HepG2 (cell line): ENCODE data around the gene ZNF607. TPM values are rescaled to one million over a fixed set of nuclear protein-coding genes. Genes with fewer than 3 reads are reported as not detected.

Experiments used
- ESRRA ChIP-seq: sonication (generic); formaldehyde crosslinking; IDR thresholded peaks from 2 replicates; pipeline ENCODE4 v1.5.1; 2020; ENCODE audit warnings: mild to moderate bottlenecking, low read depth, missing genetic modification reagents
- FIP1L1 ChIP-seq: fragments of 200-400 bp; formaldehyde crosslinking; IDR thresholded peaks from 2 replicates; pipeline ENCODE4 v1.6.1; 2018; ENCODE audit warnings: low read depth, mild to moderate bottlenecking, low read length, moderate library complexity, borderline replicate concordance; ENCODE audit not compliant: insufficient read depth
- GATA4 ChIP-seq: sonication (generic); IDR thresholded peaks from 2 replicates; pipeline ENCODE4 v1.6.1; 2016; ENCODE audit warnings: antibody characterized with exemption, low read depth, borderline replicate concordance
- HNRNPL ChIP-seq: fragments of 200-400 bp; formaldehyde crosslinking; IDR thresholded peaks from 2 replicates; pipeline ENCODE4 v1.6.1; 2017; ENCODE audit warnings: mild to moderate bottlenecking, low read depth, low read length
- MAFG ChIP-seq: sonication (generic); formaldehyde crosslinking; IDR thresholded peaks from 2 replicates; pipeline ENCODE4 v1.5.1; 2020; ENCODE audit warnings: mild to moderate bottlenecking, missing genetic modification reagents
- MTA1 ChIP-seq: sonication (generic); formaldehyde crosslinking; IDR thresholded peaks from 2 replicates; pipeline ENCODE4 v1.4.0; 2020; ENCODE audit warnings: missing genetic modification reagents, mild to moderate bottlenecking, borderline replicate concordance
- RAD51 ChIP-seq: fragments of 450-650 bp; IDR thresholded peaks from 2 replicates; pipeline ENCODE4 v1.6.1; 2016; ENCODE audit warnings: borderline replicate concordance
- SIX4 ChIP-seq: sonication (generic); formaldehyde crosslinking; IDR thresholded peaks from 2 replicates; pipeline ENCODE4 v1.4.0; 2020; ENCODE audit warnings: missing genetic modification reagents
- TAF15 ChIP-seq: fragments of 200-400 bp; formaldehyde crosslinking; IDR thresholded peaks from one replicate; pipeline ENCODE4 v1.6.1; 2018; ENCODE audit warnings: mild to moderate bottlenecking, low read depth, low read length; ENCODE audit not compliant: poor library complexity, severe bottlenecking
- THAP11 ChIP-seq: IDR thresholded peaks from 2 replicates; pipeline ENCODE4 v1.6.1; 2016; ENCODE audit warnings: missing biosample characterization, missing genetic modification reagents
- ZFP36L1 ChIP-seq: sonication (generic); formaldehyde crosslinking; IDR thresholded peaks from 2 replicates; pipeline ENCODE4 v1.8.0; 2022; ENCODE audit warnings: mild to moderate bottlenecking, missing genetic modification reagents, moderate library complexity
- ZNF256 ChIP-seq: sonication (generic); formaldehyde crosslinking; conservative IDR thresholded peaks from 2 replicates; pipeline ENCODE4 v1.4.0; 2020; ENCODE audit warnings: missing genetic modification reagents
- ZNF468 ChIP-seq: sonication (generic); formaldehyde crosslinking; IDR thresholded peaks from 2 replicates; pipeline ENCODE4 v1.8.0; 2022; ENCODE audit warnings: mild to moderate bottlenecking, moderate library complexity, missing genetic modification reagents
- ZNF569 ChIP-seq: sonication (generic); formaldehyde crosslinking; IDR thresholded peaks from 2 replicates; pipeline ENCODE4 v1.5.0; 2020; ENCODE audit warnings: mild to moderate bottlenecking, missing genetic modification reagents, moderate library complexity, borderline replicate concordance
- ZNF670 ChIP-seq: sonication (generic); formaldehyde crosslinking; IDR thresholded peaks from 2 replicates; pipeline ENCODE4 v1.8.0; 2022; ENCODE audit warnings: mild to moderate bottlenecking, missing genetic modification reagents, borderline replicate concordance
- ZZZ3 ChIP-seq: sonication (generic); formaldehyde crosslinking; IDR thresholded peaks from 2 replicates; pipeline ENCODE4 v1.4.0; 2020; ENCODE audit warnings: missing genetic modification reagents, mild to moderate bottlenecking, borderline replicate concordance
- polyA plus RNA-seq, 8 experiments: library from polyadenylated mRNA; depleted of rRNA in 3 of 8; stranded (reverse) in 7 of 8; unstranded in 1 of 8; fragments of >200 nt; fragmentation: Illumina TruSeq in 4 of 8; extraction: Trizol in 4 of 8; gene quantifications; 2 replicates each; pipeline versions ENCODE4 v1.2.1 to v1.2.3, GENCODE V29; 2011 to 2016; ENCODE audit warnings: low read depth in 4 of 8, missing spikeins in 1 of 8, mixed read lengths in 1 of 8; ENCODE audit not compliant: insufficient read depth in 1 of 8
- total RNA-seq, 5 experiments: library from RNA; depleted of rRNA; stranded (reverse); fragments of >200 nt; fragmentation: Illumina TruSeq; extraction: Trizol; gene quantifications; 2 replicates each; pipeline ENCODE4 v1.2.3, GENCODE V29; 2016; ENCODE audit warnings: low read depth in 1 of 5
- TF ChIP-seq, protein P1 (sequence below): sonication (generic); formaldehyde crosslinking; IDR thresholded peaks from 2 replicates; pipeline ENCODE4 v1.5.0; 2020; ENCODE audit warnings: missing genetic modification reagents, mild to moderate bottlenecking, borderline replicate concordance
- TF ChIP-seq, protein P2 (sequence below): sonication (generic); formaldehyde crosslinking; conservative IDR thresholded peaks from 2 replicates; pipeline ENCODE4 v1.8.0; 2022; ENCODE audit warnings: mild to moderate bottlenecking, moderate library complexity, missing genetic modification reagents
- TF ChIP-seq, protein P3 (sequence below): sonication (generic); formaldehyde crosslinking; IDR thresholded peaks from 2 replicates; pipeline ENCODE4 v1.4.0; 2020; ENCODE audit warnings: missing genetic modification reagents
- TF ChIP-seq, protein P4 (sequence below): sonication (generic); formaldehyde crosslinking; IDR thresholded peaks from 2 replicates; pipeline ENCODE4 v1.5.0; 2020; ENCODE audit warnings: missing genetic modification reagents
- TF ChIP-seq, protein P5 (sequence below): IDR thresholded peaks from 2 replicates; pipeline ENCODE4 v1.6.1; 2016; ENCODE audit warnings: low read depth, borderline replicate concordance
- TF ChIP-seq, protein P6 (sequence below): sonication (generic); formaldehyde crosslinking; IDR thresholded peaks from 2 replicates; pipeline ENCODE4 v1.5.0; 2020; ENCODE audit warnings: missing genetic modification reagents

Gene ZNF607
- total and polyA plus RNA-seq, 2 of the 13 experiments (the other 11 are each of a cell fraction or from before 2014, with no cell fraction given) = 3.8 to 8.3 TPM

DNA sequence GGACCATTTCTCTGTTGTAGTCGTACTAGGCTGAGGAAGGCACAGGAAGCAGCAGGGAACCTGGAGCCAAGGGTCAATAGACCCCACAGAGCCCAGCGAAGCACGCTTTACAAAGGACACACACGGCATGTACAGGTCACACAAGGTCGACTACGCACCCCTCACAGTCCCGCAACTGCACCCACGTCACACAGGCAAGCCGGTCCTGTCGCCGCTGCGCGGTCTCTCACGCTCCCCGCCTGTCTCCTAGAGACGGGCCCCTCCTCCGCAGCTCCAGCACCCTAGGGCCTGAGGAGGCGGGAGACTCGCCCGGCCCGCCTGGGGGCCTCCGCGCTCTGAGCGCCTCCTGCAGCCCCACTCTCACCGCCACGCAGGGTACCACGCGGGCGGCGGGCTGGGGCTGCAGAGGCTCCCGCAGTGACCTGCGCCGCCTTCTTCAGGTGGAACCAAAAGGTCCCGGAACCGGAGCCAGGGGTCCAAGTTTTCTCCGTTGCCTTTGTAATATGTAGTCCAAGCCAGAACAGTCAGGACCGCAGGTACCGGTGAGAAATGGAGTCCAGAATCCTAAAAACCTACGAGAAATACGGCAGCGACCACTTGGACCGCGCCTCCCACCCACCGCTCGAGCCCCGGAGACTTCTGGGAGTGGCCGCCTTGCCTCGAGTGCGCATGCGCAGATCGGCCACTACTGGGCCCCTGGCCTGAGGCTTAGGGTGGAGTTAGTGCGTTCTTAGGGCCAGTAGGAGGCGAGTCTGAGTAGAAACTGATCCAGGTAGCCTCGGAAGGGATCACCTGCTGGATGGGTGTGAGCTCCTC is at the start of gene ZNF607 (continued):
- TF ChIP-seq THAP11 = peak; percentile 83
- TF ChIP-seq MAFG (CRISPR knock-in tag) = no peak
- TF ChIP-seq ZNF256 (CRISPR knock-in tag) = no peak
- TF ChIP-seq ZNF468 (CRISPR knock-in tag) = no peak
- TF ChIP-seq, protein P1, sequence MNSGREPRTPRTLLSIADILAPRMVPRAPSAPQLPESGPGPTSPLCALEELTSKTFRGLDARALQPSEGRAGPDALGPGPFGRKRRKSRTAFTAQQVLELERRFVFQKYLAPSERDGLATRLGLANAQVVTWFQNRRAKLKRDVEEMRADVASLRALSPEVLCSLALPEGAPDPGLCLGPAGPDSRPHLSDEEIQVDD (CRISPR knock-in tag) = no peak
- 0 out of 2 replicates have a peak, but pooled peaks have one; percentile 43 for TF ChIP-seq ZZZ3
- 0 out of 2 replicates have a peak, but pooled peaks have one; percentile 62 for TF ChIP-seq ESRRA (CRISPR knock-in tag)
- TF ChIP-seq ZNF569 (CRISPR knock-in tag) = no peak
- TF ChIP-seq ZNF670 (CRISPR knock-in tag) = no peak
- no peak for TF ChIP-seq ZFP36L1
- TF ChIP-seq, protein P2, sequence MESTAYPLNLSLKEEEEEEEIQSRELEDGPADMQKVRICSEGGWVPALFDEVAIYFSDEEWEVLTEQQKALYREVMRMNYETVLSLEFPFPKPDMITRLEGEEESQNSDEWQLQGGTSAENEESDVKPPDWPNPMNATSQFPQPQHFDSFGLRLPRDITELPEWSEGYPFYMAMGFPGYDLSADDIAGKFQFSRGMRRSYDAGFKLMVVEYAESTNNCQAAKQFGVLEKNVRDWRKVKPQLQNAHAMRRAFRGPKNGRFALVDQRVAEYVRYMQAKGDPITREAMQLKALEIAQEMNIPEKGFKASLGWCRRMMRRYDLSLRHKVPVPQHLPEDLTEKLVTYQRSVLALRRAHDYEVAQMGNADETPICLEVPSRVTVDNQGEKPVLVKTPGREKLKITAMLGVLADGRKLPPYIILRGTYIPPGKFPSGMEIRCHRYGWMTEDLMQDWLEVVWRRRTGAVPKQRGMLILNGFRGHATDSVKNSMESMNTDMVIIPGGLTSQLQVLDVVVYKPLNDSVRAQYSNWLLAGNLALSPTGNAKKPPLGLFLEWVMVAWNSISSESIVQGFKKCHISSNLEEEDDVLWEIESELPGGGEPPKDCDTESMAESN = peak; percentile 65; the same call in 1 of the 2 replicates
- 0 out of 2 replicates have a peak, but pooled peaks have one; percentile 29 for TF ChIP-seq FIP1L1
- TF ChIP-seq GATA4 = peak; percentile 57; the same call in 1 of the 2 replicates
- TF ChIP-seq, protein P3, sequence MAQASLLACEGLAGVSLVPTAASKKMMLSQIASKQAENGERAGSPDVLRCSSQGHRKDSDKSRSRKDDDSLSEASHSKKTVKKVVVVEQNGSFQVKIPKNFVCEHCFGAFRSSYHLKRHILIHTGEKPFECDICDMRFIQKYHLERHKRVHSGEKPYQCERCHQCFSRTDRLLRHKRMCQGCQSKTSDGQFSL (CRISPR knock-in tag) = no peak
- TF ChIP-seq TAF15 = no peak
- no peak for TF ChIP-seq RAD51
- TF ChIP-seq, protein P4, sequence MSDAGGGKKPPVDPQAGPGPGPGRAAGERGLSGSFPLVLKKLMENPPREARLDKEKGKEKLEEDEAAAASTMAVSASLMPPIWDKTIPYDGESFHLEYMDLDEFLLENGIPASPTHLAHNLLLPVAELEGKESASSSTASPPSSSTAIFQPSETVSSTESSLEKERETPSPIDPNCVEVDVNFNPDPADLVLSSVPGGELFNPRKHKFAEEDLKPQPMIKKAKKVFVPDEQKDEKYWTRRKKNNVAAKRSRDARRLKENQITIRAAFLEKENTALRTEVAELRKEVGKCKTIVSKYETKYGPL (CRISPR knock-in tag) = no peak
- TF ChIP-seq, protein P5, sequence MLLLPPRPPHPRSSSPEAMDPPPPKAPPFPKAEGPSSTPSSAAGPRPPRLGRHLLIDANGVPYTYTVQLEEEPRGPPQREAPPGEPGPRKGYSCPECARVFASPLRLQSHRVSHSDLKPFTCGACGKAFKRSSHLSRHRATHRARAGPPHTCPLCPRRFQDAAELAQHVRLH (CRISPR knock-in tag) = no peak
- TF ChIP-seq HNRNPL = no peak
- no peak for TF ChIP-seq SIX4 (CRISPR knock-in tag)
- peak; percentile 30; the same call in 1 of the 2 replicates for TF ChIP-seq MTA1 (CRISPR knock-in tag)
- TF ChIP-seq, protein P6, sequence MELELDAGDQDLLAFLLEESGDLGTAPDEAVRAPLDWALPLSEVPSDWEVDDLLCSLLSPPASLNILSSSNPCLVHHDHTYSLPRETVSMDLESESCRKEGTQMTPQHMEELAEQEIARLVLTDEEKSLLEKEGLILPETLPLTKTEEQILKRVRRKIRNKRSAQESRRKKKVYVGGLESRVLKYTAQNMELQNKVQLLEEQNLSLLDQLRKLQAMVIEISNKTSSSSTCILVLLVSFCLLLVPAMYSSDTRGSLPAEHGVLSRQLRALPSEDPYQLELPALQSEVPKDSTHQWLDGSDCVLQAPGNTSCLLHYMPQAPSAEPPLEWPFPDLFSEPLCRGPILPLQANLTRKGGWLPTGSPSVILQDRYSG (CRISPR knock-in tag) = no peak
